ENCODE results near the gene FAM181B. TPM values are rescaled to one million over a fixed set of nuclear protein-coding genes. Genes with fewer than 3 reads are reported as not detected.
A peak's percentile ranks its signal among the peaks of the same experiment; 100 is the strongest.

FAM181B gene
- total RNA-seq (under 1 TPM in 1 of 5 donors, not detected in 4; 0.18 TPM), total RNA-seq (0 to 0.22 (median 0.06) reads per million in 29 experiments)
- 0.06 TPM for total RNA-seq (2013)

- WGBS (ENCODE audit: insufficient coverage) = 2% methylated on average over 58 of the region's 67 CpGs
- Mint-ChIP-seq H3K27ac (no peak within 1 kb of the TSS), H3K36me3 (no peaks in the 10 kb centered on the region), H3K27me3 (peaks cover 59 to 63% of the 10 kb centered on the region in 2 donors), H3K4me1 (peaks cover 7 to 18% (median 16%) of the 10 kb centered on the region in 3 donors), H3K4me3 (peak within 1 kb of the TSS; percentile 66 to 69 (median 68)), H3K9me3 (no peaks in the 10 kb centered on the region)
- DNase-seq (peak in 20 of 35 experiments; percentile 10 to 55 (median 22)), ATAC-seq (replicated peaks in 1 of 4) (peak; percentile 69 to 87 (median 76))
- Histone ChIP-seq H3K27ac (ENCODE audit: low read length) (no peak within 1 kb of the TSS), H3K36me3 (ENCODE audit: control insufficient read depth in 2 of 2, extremely low read depth in 1 of 2, insufficient read depth in 1 of 2, low read length in 1 of 2) (no peaks in the 10 kb centered on the region), H3K4me3 (ENCODE audit: control insufficient read depth in 1 of 2, extremely low read depth in 1 of 2, low read length in 1 of 2) (peak within 1 kb of the TSS; percentile 36 to 77), H3K9me3 (no peaks in the 10 kb centered on the region), H3K4me1 (ENCODE audit: control insufficient read depth in 1 of 2, extremely low read depth in 1 of 2, insufficient read depth in 2 of 2, low read length in 2 of 2) (peaks cover 0 to 19% of the 10 kb centered on the region in 2 experiments), H3K27me3 (replicated peaks in 1 of 2; ENCODE audit: control insufficient read depth in 2 of 2, extremely low read depth in 1 of 2, insufficient read depth in 2 of 2, low read length in 1 of 2) (peaks cover 31 to 35% of the 10 kb centered on the region in 2 experiments)
- CTCF ChIA-PET = interaction anchor here in 1 of 2 donors (0.6 to 0.9 kb wide), 4 partner anchors 22 to 549 kb away, joined by 3 to 6 read pairs (median 4); no protein-coding TSS in a partner anchor
- POLR2A ChIA-PET = no interaction called here
Measured at GRCh38 chr11:82733444-82734119, at the start of gene FAM181B. Gene FAM181B, minus strand, starts transcription at chr11:82733864. Its CDS starts 135 bp downstream, at chr11:82733729.

GRCh38 chr11:82782825-82783374, 49.2 kb upstream of the FAM181B start:
- Mint-ChIP-seq H3K27me3 (peaks cover 2 to 3% of the 10 kb centered on the region in 2 donors), H3K27ac (no peak overlapping the region), H3K36me3 (no peaks in the 10 kb centered on the region), H3K4me3 (no peak overlapping the region), H3K9me3 (peaks cover 7 to 22% (median 9%) of the 10 kb centered on the region in 3 donors), H3K4me1 (no peaks in the 10 kb centered on the region)
- no peaks in the 10 kb centered on the region for H3K27me3 ChIP-seq (replicated peaks in 1 of 2; ENCODE audit: control insufficient read depth in 2 of 2, extremely low read depth in 1 of 2, insufficient read depth in 2 of 2, low read length in 1 of 2)
- H3K27ac ChIP-seq (ENCODE audit: low read length) = no peak overlapping the region
- ATAC-seq (replicated peaks in 1 of 4) (no peak), DNase-seq (no peak)
- no peaks in the 10 kb centered on the region for H3K4me1 ChIP-seq (ENCODE audit: control insufficient read depth in 1 of 2, extremely low read depth in 1 of 2, insufficient read depth in 2 of 2, low read length in 2 of 2)
- no peaks in the 10 kb centered on the region for H3K9me3 ChIP-seq
- no peaks in the 10 kb centered on the region for H3K36me3 ChIP-seq (ENCODE audit: control insufficient read depth in 2 of 2, extremely low read depth in 1 of 2, insufficient read depth in 1 of 2, low read length in 1 of 2)
- CTCF ChIA-PET = no interaction called here
- H3K4me3 ChIP-seq (ENCODE audit: control insufficient read depth in 1 of 2, extremely low read depth in 1 of 2, low read length in 1 of 2) = no peak overlapping the region
- POLR2A ChIA-PET = no interaction called here
- no CpG with 5 or more reads among the region's 1 CpG for WGBS (ENCODE audit: insufficient coverage)

GRCh38 chr11:82778776-82779175, 45.1 kb upstream of the FAM181B start:
- no peak for DNase-seq
- no peak overlapping the region for H3K4me3 Mint-ChIP-seq
- no peaks in the 10 kb centered on the region for H3K4me1 Mint-ChIP-seq
- H3K27ac Mint-ChIP-seq = no peak overlapping the region
- ATAC-seq (replicated peaks in 1 of 4) = no peak
- peaks cover 3 to 7% of the 10 kb centered on the region in 2 donors for H3K27me3 Mint-ChIP-seq
- ChIA-PET POLR2A (no interaction called here), CTCF (interaction anchor here in 1 of 2 donors (0.6 kb wide), 1 partner anchor 15 kb away, joined by 6 read pairs; no protein-coding TSS in a partner anchor)
- no CpG with 5 or more reads among the region's 1 CpG for WGBS (ENCODE audit: insufficient coverage)
- peaks cover 16 to 41% (median 26%) of the 10 kb centered on the region in 3 donors for H3K9me3 Mint-ChIP-seq
- Histone ChIP-seq H3K27me3 (replicated peaks in 1 of 2; ENCODE audit: control insufficient read depth in 2 of 2, extremely low read depth in 1 of 2, insufficient read depth in 2 of 2, low read length in 1 of 2) (peaks cover 0 to 4% of the 10 kb centered on the region in 2 experiments), H3K36me3 (ENCODE audit: control insufficient read depth in 2 of 2, extremely low read depth in 1 of 2, insufficient read depth in 1 of 2, low read length in 1 of 2) (no peaks in the 10 kb centered on the region), H3K9me3 (no peaks in the 10 kb centered on the region), H3K4me1 (ENCODE audit: control insufficient read depth in 1 of 2, extremely low read depth in 1 of 2, insufficient read depth in 2 of 2, low read length in 2 of 2) (no peaks in the 10 kb centered on the region), H3K27ac (ENCODE audit: low read length) (no peak overlapping the region), H3K4me3 (ENCODE audit: control insufficient read depth in 1 of 2, extremely low read depth in 1 of 2, low read length in 1 of 2) (no peak overlapping the region)
- peaks cover 9% of the 10 kb centered on the region for H3K36me3 Mint-ChIP-seq

- DNase-seq (no peak), ATAC-seq (replicated peaks in 1 of 4) (no peak)
- no peaks in the 10 kb centered on the region for H3K4me1 ChIP-seq (ENCODE audit: control insufficient read depth in 1 of 2, extremely low read depth in 1 of 2, insufficient read depth in 2 of 2, low read length in 2 of 2)
- ChIA-PET POLR2A (no interaction called here), CTCF (interaction anchor here in 1 of 2 donors (0.6 to 0.8 kb wide), 2 partner anchors 58 to 1053 kb away, joined by 3 read pairs; no protein-coding TSS in a partner anchor)
- H3K4me3 Mint-ChIP-seq = no peak overlapping the region
- no peaks in the 10 kb centered on the region for H3K36me3 ChIP-seq (ENCODE audit: control insufficient read depth in 2 of 2, extremely low read depth in 1 of 2, insufficient read depth in 1 of 2, low read length in 1 of 2)
- no CpG with 5 or more reads among the region's 2 CpGs for WGBS (ENCODE audit: insufficient coverage)
- H3K27me3 Mint-ChIP-seq = peaks cover 8 to 9% of the 10 kb centered on the region in 2 donors
- no peaks in the 10 kb centered on the region for H3K4me1 Mint-ChIP-seq
- no peak overlapping the region for H3K27ac Mint-ChIP-seq
- H3K27me3 ChIP-seq (replicated peaks in 1 of 2; ENCODE audit: control insufficient read depth in 2 of 2, extremely low read depth in 1 of 2, insufficient read depth in 2 of 2, low read length in 1 of 2) = peaks cover 0 to 4% of the 10 kb centered on the region in 2 experiments
- H3K36me3 Mint-ChIP-seq = peaks cover 9% of the 10 kb centered on the region
- H3K27ac ChIP-seq (ENCODE audit: low read length) = no peak overlapping the region
- no peak overlapping the region for H3K4me3 ChIP-seq (ENCODE audit: control insufficient read depth in 1 of 2, extremely low read depth in 1 of 2, low read length in 1 of 2)
- no peaks in the 10 kb centered on the region for H3K9me3 ChIP-seq
- H3K9me3 Mint-ChIP-seq = peaks cover 11 to 31% (median 22%) of the 10 kb centered on the region in 3 donors
Measured at GRCh38 chr11:82776377-82776776, 42.7 kb upstream of the FAM181B start.

- Mint-ChIP-seq H3K36me3 (peaks cover 9% of the 10 kb centered on the region), H3K4me1 (no peaks in the 10 kb centered on the region), H3K27me3 (peaks cover 8 to 9% of the 10 kb centered on the region in 2 donors), H3K27ac (no peak overlapping the region), H3K9me3 (peaks cover 7 to 28% (median 19%) of the 10 kb centered on the region in 3 donors), H3K4me3 (no peak overlapping the region)
- DNase-seq (peak in 7 of 35 experiments; percentile 2 to 37 (median 4)), ATAC-seq (replicated peaks in 1 of 4) (peak in 2 of 4 experiments; percentile 45 to 56)
- WGBS (ENCODE audit: insufficient coverage) = 32% methylated on average over 3 of the region's 3 CpGs
- H3K4me3 ChIP-seq (ENCODE audit: control insufficient read depth in 1 of 2, extremely low read depth in 1 of 2, low read length in 1 of 2) = no peak overlapping the region
- ChIA-PET POLR2A (no interaction called here), CTCF (interaction anchor here in 1 of 2 donors (0.8 kb wide), 1 partner anchor 58 kb away, joined by 3 read pairs; no protein-coding TSS in a partner anchor)
- no peaks in the 10 kb centered on the region for H3K36me3 ChIP-seq (ENCODE audit: control insufficient read depth in 2 of 2, extremely low read depth in 1 of 2, insufficient read depth in 1 of 2, low read length in 1 of 2)
- H3K9me3 ChIP-seq = no peaks in the 10 kb centered on the region
- no peaks in the 10 kb centered on the region for H3K4me1 ChIP-seq (ENCODE audit: control insufficient read depth in 1 of 2, extremely low read depth in 1 of 2, insufficient read depth in 2 of 2, low read length in 2 of 2)
- peaks cover 0 to 4% of the 10 kb centered on the region in 2 experiments for H3K27me3 ChIP-seq (replicated peaks in 1 of 2; ENCODE audit: control insufficient read depth in 2 of 2, extremely low read depth in 1 of 2, insufficient read depth in 2 of 2, low read length in 1 of 2)
- H3K27ac ChIP-seq (ENCODE audit: low read length) = no peak overlapping the region
Measured at GRCh38 chr11:82775736-82776346, 42.2 kb upstream of the FAM181B start.

GRCh38 chr11:82775218-82775617, 41.6 kb upstream of the FAM181B start:
- Mint-ChIP-seq H3K4me3 (no peak overlapping the region), H3K27ac (no peak overlapping the region), H3K27me3 (peaks cover 8 to 9% of the 10 kb centered on the region in 2 donors), H3K36me3 (peaks cover 9% of the 10 kb centered on the region), H3K9me3 (peaks cover 7 to 28% (median 19%) of the 10 kb centered on the region in 3 donors), H3K4me1 (no peaks in the 10 kb centered on the region)
- no peak for DNase-seq
- H3K36me3 ChIP-seq (ENCODE audit: control insufficient read depth in 2 of 2, extremely low read depth in 1 of 2, insufficient read depth in 1 of 2, low read length in 1 of 2) = no peaks in the 10 kb centered on the region
- no peak overlapping the region for H3K27ac ChIP-seq (ENCODE audit: low read length)
- H3K4me3 ChIP-seq (ENCODE audit: control insufficient read depth in 1 of 2, extremely low read depth in 1 of 2, low read length in 1 of 2) = no peak overlapping the region
- no peak for ATAC-seq (replicated peaks in 1 of 4)
- H3K9me3 ChIP-seq = no peaks in the 10 kb centered on the region
- no CpG with 5 or more reads among the region's 1 CpG for WGBS (ENCODE audit: insufficient coverage)
- peaks cover 0 to 4% of the 10 kb centered on the region in 2 experiments for H3K27me3 ChIP-seq (replicated peaks in 1 of 2; ENCODE audit: control insufficient read depth in 2 of 2, extremely low read depth in 1 of 2, insufficient read depth in 2 of 2, low read length in 1 of 2)
- ChIA-PET POLR2A (no interaction called here), CTCF (interaction anchor here in 1 of 2 donors (0.5 kb wide), 1 partner anchor 135 kb away, joined by 3 read pairs; no protein-coding TSS in a partner anchor)
- no peaks in the 10 kb centered on the region for H3K4me1 ChIP-seq (ENCODE audit: control insufficient read depth in 1 of 2, extremely low read depth in 1 of 2, insufficient read depth in 2 of 2, low read length in 2 of 2)
